Tibial nerve (tissue), 3 donors: ENCODE data around the gene BBS1.

Experiments
- CTCF ChIP-seq, 5 experiments: fragments of 200-600 bp in 3 of 5; fragments of 450-650 bp in 2 of 5; sonication (generic) in 3 of 5; IDR thresholded peaks; one replicate each; pipeline ENCODE4 v1.5.1; 2016 to 2019; ENCODE audit warnings: antibody characterized with exemption in 5 of 5, mild to moderate bottlenecking in 3 of 5, moderate library complexity in 2 of 5
- POLR2A ChIP-seq, 2 donors: fragments of 450-650 bp; IDR thresholded peaks; one replicate each; pipeline ENCODE4 v1.6.1; 2017; ENCODE audit warnings: antibody characterized with exemption in 2 of 2, mild to moderate bottlenecking in 2 of 2, moderate library complexity in 2 of 2

DNA sequence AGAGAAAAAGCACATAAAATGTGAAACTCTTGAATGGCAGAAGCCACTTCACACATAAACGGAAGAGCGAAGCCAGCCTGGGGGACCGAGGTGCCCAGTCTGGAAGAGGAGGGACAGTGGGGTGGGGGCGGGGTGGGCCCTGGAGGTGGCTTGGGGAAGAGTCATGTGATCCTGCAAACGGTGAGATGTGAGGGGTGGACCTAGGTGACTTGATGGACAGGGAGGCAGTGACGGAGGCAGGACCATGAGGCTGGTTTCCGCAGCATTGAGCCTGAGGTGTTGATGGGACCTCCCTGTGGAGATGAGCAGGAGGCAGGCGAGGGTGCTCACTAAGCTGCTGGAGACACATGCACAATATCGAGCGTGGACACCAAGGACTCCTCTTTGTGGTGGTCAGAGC, 18.6 kb downstream of the BBS1 start:
- TF ChIP-seq CTCF (IDR thresholded peaks at IDR 0.05): no peak
- TF ChIP-seq POLR2A (IDR thresholded peaks at IDR 0.05): no peak
